GM12872 (cell line): ENCODE data around the gene CMTM7.

ENCODE experiments used
- TF ChIP-seq, protein P1 (sequence below): IDR thresholded peaks from 3 replicates; pipeline ENCODE4 v1.5.1; 2011; ENCODE audit warnings: low read depth, mild to moderate bottlenecking, low read length, moderate library complexity; ENCODE audit not compliant: insufficient read depth

CMTM7 gene

GRCh38 chr3:32359766-32360492, 31.7 kb upstream of the CMTM7 start:
- TF ChIP-seq, protein P1, sequence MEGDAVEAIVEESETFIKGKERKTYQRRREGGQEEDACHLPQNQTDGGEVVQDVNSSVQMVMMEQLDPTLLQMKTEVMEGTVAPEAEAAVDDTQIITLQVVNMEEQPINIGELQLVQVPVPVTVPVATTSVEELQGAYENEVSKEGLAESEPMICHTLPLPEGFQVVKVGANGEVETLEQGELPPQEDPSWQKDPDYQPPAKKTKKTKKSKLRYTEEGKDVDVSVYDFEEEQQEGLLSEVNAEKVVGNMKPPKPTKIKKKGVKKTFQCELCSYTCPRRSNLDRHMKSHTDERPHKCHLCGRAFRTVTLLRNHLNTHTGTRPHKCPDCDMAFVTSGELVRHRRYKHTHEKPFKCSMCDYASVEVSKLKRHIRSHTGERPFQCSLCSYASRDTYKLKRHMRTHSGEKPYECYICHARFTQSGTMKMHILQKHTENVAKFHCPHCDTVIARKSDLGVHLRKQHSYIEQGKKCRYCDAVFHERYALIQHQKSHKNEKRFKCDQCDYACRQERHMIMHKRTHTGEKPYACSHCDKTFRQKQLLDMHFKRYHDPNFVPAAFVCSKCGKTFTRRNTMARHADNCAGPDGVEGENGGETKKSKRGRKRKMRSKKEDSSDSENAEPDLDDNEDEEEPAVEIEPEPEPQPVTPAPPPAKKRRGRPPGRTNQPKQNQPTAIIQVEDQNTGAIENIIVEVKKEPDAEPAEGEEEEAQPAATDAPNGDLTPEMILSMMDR, result no peak

- TF ChIP-seq, protein P1, result no peak
Measured at GRCh38 chr3:32360493-32360827, 31.2 kb upstream of the CMTM7 start.

GRCh38 chr3:32366638-32367397, 24.8 kb upstream of the CMTM7 start:
- TF ChIP-seq, protein P1, result no peak

GRCh38 chr3:32367442-32367841, 24.2 kb upstream of the CMTM7 start:
- TF ChIP-seq, protein P1, result no peak

DNA sequence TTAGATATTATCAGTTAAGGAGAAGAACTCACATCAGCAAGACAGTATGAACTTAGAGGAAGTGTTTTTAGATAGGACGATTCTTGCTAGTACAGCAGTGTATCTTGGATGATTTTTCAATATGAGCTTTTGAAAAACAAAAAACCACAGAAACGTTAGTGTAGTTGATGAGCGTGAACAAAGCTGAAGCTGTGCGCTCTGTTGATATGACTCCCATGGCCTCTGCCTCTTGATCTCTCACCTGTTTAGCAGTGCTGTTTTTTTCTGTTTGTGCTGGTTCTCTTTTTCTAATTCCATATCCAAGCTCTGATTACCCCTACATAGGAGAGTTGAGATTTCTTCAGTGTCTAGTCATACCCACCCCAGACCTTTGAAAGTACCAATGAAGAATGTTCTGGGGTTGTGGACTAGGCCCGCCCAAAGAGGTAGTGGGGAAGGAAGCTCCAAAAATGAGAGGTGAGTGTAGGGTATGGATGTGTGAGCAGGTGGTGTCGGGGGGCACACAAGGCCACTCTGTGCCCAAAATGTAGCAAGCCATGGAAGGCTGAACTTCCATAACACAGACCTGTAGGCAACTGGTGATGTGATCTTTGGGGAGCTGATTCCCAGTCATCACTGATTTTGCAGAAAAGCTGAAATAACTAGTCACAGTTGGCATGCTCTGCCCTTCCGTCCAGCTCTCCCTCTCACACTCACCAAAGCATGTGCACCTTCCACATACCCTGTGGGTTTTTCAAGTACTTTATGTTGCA, 20.0 kb upstream of the CMTM7 start:
- TF ChIP-seq, protein P1, result no peak

- TF ChIP-seq, protein P1, result no peak
Measured at GRCh38 chr3:32372213-32372490, 19.5 kb upstream of the CMTM7 start.

GRCh38 chr3:32373276-32373675, 18.4 kb upstream of the CMTM7 start:
- TF ChIP-seq, protein P1, result no peak
